Activated CD4-positive, alpha-beta memory T cell treated with anti-CD3 and anti-CD28 coated beads, Interleukin-2, amount 10 ng/mL, durations not matched to agents 7 days and 5 days (primary cell): ENCODE results near the gene RXFP3. TPM values are rescaled to one million over a fixed set of nuclear protein-coding genes. Genes with fewer than 3 reads are reported as not detected.
"Not testable (repeated sequence)": the region's sequence is repeated elsewhere in the genome, so short reads cannot be mapped to it uniquely, and the experiment has no call there.

Source experiments
- CTCF ChIA-PET: fragments of 350-600 bp; sonication (Branson Sonifier 250); formaldehyde crosslinking; loops from one replicate; lab custom pipeline; 2021; ENCODE audit warnings: antibody characterized with exemption, inconsistent platforms; lab: Charles Lee
- POLR2A ChIA-PET: fragments of 350-600 bp; sonication (Branson Sonifier 250); formaldehyde crosslinking; loops from one replicate; lab custom pipeline; 2021; ENCODE audit warnings: antibody characterized with exemption; lab: Charles Lee
- DNase-seq: peaks from one replicate; pipeline ENCODE4 v3.0.0-alpha.2; 2020
- H3K27ac Mint-ChIP-seq: one replicate; pipeline ENCODE4 v1.8.0; 2021; ENCODE audit warnings: mild to moderate bottlenecking, mixed read lengths
- H3K27me3 Mint-ChIP-seq: one replicate; pipeline ENCODE4 v1.8.0; 2021; ENCODE audit warnings: mixed read lengths
- H3K36me3 Mint-ChIP-seq: one replicate; pipeline ENCODE4 v1.8.0; 2021; ENCODE audit warnings: low read depth, mixed read lengths
- H3K4me1 Mint-ChIP-seq: one replicate; pipeline ENCODE4 v1.8.0; 2021; ENCODE audit warnings: mixed read lengths
- H3K4me3 Mint-ChIP-seq: one replicate; pipeline ENCODE4 v1.8.0; 2021; ENCODE audit warnings: mild to moderate bottlenecking, mixed read lengths
- H3K9me3 Mint-ChIP-seq: one replicate; pipeline ENCODE4 v1.8.0; 2021; ENCODE audit warnings: mixed read lengths
- total RNA-seq, 2 experiments: library from RNA; stranded (reverse); gene quantifications; one replicate each; pipeline ENCODE4 v1.2.3, GENCODE V29; 2021

RXFP3 gene, protein sequence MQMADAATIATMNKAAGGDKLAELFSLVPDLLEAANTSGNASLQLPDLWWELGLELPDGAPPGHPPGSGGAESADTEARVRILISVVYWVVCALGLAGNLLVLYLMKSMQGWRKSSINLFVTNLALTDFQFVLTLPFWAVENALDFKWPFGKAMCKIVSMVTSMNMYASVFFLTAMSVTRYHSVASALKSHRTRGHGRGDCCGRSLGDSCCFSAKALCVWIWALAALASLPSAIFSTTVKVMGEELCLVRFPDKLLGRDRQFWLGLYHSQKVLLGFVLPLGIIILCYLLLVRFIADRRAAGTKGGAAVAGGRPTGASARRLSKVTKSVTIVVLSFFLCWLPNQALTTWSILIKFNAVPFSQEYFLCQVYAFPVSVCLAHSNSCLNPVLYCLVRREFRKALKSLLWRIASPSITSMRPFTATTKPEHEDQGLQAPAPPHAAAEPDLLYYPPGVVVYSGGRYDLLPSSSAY
- total RNA-seq: not detected

DNA sequence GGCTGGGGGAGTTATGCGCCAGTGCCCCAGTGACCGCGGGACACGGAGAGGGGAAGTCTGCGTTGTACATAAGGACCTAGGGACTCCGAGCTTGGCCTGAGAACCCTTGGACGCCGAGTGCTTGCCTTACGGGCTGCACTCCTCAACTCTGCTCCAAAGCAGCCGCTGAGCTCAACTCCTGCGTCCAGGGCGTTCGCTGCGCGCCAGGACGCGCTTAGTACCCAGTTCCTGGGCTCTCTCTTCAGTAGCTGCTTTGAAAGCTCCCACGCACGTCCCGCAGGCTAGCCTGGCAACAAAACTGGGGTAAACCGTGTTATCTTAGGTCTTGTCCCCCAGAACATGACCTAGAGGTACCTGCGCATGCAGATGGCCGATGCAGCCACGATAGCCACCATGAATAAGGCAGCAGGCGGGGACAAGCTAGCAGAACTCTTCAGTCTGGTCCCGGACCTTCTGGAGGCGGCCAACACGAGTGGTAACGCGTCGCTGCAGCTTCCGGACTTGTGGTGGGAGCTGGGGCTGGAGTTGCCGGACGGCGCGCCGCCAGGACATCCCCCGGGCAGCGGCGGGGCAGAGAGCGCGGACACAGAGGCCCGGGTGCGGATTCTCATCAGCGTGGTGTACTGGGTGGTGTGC, at the start of gene RXFP3:
RXFP3 (plus strand) TSS at position 6 of the 636 bp plus-strand sequence; CDS start at position 361, 355 bp downstream.
- no peak within 1 kb of the TSS for H3K27ac Mint-ChIP-seq

GRCh38 chr5:33887268-33887667, 48.9 kb upstream of the RXFP3 start:
- CTCF ChIA-PET: no interaction called here
- H3K36me3 Mint-ChIP-seq: no peaks in the 10 kb centered on the region
- H3K27me3 Mint-ChIP-seq: peaks cover 19% of the 10 kb centered on the region
- no peaks in the 10 kb centered on the region for H3K9me3 Mint-ChIP-seq
- no peaks in the 10 kb centered on the region for H3K4me1 Mint-ChIP-seq
- POLR2A ChIA-PET: no interaction called here
- DNase-seq: no peak
- H3K4me3 Mint-ChIP-seq: no peak overlapping the region
- no peak overlapping the region for H3K27ac Mint-ChIP-seq

More for the DNA sequence above, at the start of gene RXFP3:
- no peaks in the 10 kb centered on the region for H3K36me3 Mint-ChIP-seq
- ChIA-PET POLR2A (no interaction called here), CTCF (interaction anchor here (1.8 kb wide), 1 partner anchor 26 kb away, joined by 6 read pairs; no protein-coding TSS in a partner anchor)
- no peak for DNase-seq
- peaks cover 53% of the 10 kb centered on the region for H3K27me3 Mint-ChIP-seq
- no peaks in the 10 kb centered on the region for H3K9me3 Mint-ChIP-seq
- no peak within 1 kb of the TSS for H3K4me3 Mint-ChIP-seq
- H3K4me1 Mint-ChIP-seq: peaks cover 2% of the 10 kb centered on the region

DNA sequence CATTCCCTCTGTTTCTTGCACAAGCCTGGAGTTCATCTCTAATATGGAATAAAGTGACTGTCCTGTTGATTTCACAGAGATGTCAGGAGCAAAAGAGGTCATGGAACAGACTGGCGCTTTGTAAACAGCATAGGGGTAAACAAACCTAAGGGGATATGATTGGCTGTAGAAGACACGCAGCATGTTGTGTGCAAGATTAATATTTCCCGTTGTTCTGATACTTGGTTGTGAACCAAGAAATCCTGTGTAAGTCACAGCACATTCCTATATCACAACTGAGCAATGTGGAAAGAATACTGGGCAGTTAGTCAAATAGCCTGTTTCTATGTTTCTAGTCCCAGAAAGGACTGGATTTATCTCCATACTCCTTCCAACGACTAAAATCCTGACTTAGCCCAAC, 47.6 kb upstream of the RXFP3 start:
- CTCF ChIA-PET: no interaction called here
- no peaks in the 10 kb centered on the region for H3K4me1 Mint-ChIP-seq
- no peak overlapping the region for H3K27ac Mint-ChIP-seq

GRCh38 chr5:33890131-33891032, 45.8 kb upstream of the RXFP3 start:
- H3K27ac Mint-ChIP-seq: no peak overlapping the region
- no peaks in the 10 kb centered on the region for H3K36me3 Mint-ChIP-seq
- H3K9me3 Mint-ChIP-seq: no peaks in the 10 kb centered on the region
- DNase-seq: no peak
- ChIA-PET CTCF (no interaction called here), POLR2A (no interaction called here)
- no peak overlapping the region for H3K4me3 Mint-ChIP-seq
- H3K27me3 Mint-ChIP-seq: peaks cover 37% of the 10 kb centered on the region
- no peaks in the 10 kb centered on the region for H3K4me1 Mint-ChIP-seq

More for the DNA sequence above, 47.6 kb upstream of the RXFP3 start:
- Mint-ChIP-seq H3K27me3 (peaks cover 29% of the 10 kb centered on the region), H3K36me3 (no peaks in the 10 kb centered on the region), H3K9me3 (no peaks in the 10 kb centered on the region), H3K4me3 (no peak overlapping the region)
- POLR2A ChIA-PET: no interaction called here
- DNase-seq: no peak

- CTCF ChIA-PET: no interaction called here
- no peaks in the 10 kb centered on the region for H3K4me1 Mint-ChIP-seq
- H3K27me3 Mint-ChIP-seq: peaks cover 37% of the 10 kb centered on the region
Observed at GRCh38 chr5:33891446-33891787, 44.8 kb upstream of the RXFP3 start.

DNA sequence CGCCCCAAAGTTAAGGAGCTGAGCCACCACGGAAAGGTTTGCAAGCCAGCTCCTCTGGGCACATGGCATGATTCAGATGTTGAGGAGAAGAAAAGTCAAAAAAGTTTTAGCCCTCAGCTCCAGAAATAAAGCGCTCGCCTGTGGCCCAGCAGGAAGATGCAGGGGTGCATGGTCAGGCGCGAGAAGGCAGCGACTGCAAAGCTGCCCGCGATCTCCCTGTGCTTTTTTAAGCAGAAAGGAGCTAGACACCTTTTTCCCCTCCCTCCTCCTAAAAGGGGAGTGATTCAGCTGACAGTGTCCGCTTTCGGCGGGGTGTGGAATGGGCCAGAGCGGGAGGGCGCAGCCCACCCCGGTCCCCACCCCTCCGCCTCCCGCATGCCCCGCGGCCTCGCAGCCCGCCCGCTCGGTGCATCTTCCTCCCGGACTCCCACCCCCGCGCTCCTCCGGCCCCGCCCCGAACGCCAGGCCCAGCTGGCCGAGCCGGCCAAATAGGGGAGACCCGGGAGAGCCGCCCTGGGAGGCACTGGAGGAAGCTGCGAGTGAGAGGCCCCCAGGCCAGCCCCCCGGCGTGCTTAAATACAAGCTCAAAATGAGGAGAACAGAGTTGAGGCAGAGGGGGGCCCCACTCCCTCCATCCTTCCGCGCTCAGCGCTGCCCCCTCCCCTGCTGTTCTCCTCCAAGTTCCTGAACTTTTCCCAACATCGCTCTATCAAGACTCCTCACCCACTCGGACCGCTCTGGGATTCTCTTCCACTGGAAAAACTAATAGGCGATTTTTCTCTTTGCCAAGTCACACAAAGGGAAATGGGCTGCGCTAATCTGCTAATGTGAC, 44.2 kb upstream of the RXFP3 start, which contains the start of gene ADAMTS12:
ADAMTS12 (minus strand) TSS at position 203 of the 832 bp plus-strand sequence; CDS start at position 69, 134 bp downstream.
- no peak within 1 kb of the TSS for H3K27ac Mint-ChIP-seq
- peaks cover 37% of the 10 kb centered on the region for H3K27me3 Mint-ChIP-seq
- POLR2A ChIA-PET: no interaction called here

More at GRCh38 chr5:33891446-33891787, 44.8 kb upstream of the RXFP3 start:
- Mint-ChIP-seq H3K27ac (no peak overlapping the region), H3K4me3 (no peak overlapping the region), H3K36me3 (no peaks in the 10 kb centered on the region), H3K9me3 (no peaks in the 10 kb centered on the region)
- POLR2A ChIA-PET: no interaction called here
- no peak for DNase-seq

DNA sequence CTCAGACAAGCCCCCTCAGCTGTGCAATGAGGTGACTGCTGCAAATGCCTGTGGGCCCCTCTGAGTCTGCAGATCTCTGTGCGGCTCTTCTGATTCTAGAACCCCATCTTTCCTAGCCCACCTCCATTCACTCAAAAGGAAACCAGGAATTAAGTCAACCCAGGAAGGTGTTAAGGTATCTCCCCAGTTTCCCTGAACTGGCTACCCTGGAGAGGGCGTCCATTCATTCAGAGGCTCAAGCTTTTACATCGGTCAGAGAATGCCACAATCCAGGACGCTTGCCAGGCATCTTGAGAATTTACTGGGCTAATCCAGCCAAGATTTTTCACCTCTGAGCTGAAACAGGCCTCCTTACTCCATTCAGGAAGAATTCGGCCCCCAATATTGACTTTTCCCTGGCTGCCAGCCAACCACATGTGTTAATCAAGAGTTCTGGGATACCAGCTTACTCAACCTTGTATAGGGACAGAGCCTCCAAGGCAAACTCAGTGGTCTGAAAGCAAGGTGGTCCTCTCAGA, 43.5 kb upstream of the RXFP3 start:
- POLR2A ChIA-PET: no interaction called here
- peaks cover 37% of the 10 kb centered on the region for H3K27me3 Mint-ChIP-seq
- no peak overlapping the region for H3K4me3 Mint-ChIP-seq

More for the DNA sequence above, 44.2 kb upstream of the RXFP3 start, which contains the start of gene ADAMTS12:
- CTCF ChIA-PET: no interaction called here
- Mint-ChIP-seq H3K9me3 (no peaks in the 10 kb centered on the region), H3K4me1 (no peaks in the 10 kb centered on the region), H3K4me3 (no peak within 1 kb of the TSS), H3K36me3 (no peaks in the 10 kb centered on the region)
- DNase-seq: no peak

GRCh38 chr5:33894566-33894965, 41.6 kb upstream of the RXFP3 start:
- no peak overlapping the region for H3K4me3 Mint-ChIP-seq
- no peaks in the 10 kb centered on the region for H3K4me1 Mint-ChIP-seq
- POLR2A ChIA-PET: no interaction called here
- no peaks in the 10 kb centered on the region for H3K9me3 Mint-ChIP-seq
- peaks cover 34% of the 10 kb centered on the region for H3K27me3 Mint-ChIP-seq
- DNase-seq: no peak
- H3K36me3 Mint-ChIP-seq: no peaks in the 10 kb centered on the region
- H3K27ac Mint-ChIP-seq: no peak overlapping the region
- CTCF ChIA-PET: no interaction called here

More for the DNA sequence above, 43.5 kb upstream of the RXFP3 start:
- no peaks in the 10 kb centered on the region for H3K9me3 Mint-ChIP-seq
- no peak for DNase-seq
- H3K36me3 Mint-ChIP-seq: no peaks in the 10 kb centered on the region
- H3K4me1 Mint-ChIP-seq: no peaks in the 10 kb centered on the region
- H3K27ac Mint-ChIP-seq: no peak overlapping the region
- CTCF ChIA-PET: no interaction called here

- POLR2A ChIA-PET: no interaction called here
- H3K36me3 Mint-ChIP-seq: no peaks in the 10 kb centered on the region
- H3K4me3 Mint-ChIP-seq: no peak overlapping the region
- no peaks in the 10 kb centered on the region for H3K4me1 Mint-ChIP-seq
- H3K27me3 Mint-ChIP-seq: no peaks in the 10 kb centered on the region
- peaks cover 5% of the 10 kb centered on the region for H3K9me3 Mint-ChIP-seq
- no peak for DNase-seq
- CTCF ChIA-PET: no interaction called here
- no peak overlapping the region for H3K27ac Mint-ChIP-seq
Observed at GRCh38 chr5:33901156-33901555, 35.0 kb upstream of the RXFP3 start.

GRCh38 chr5:33903118-33903517, 33.1 kb upstream of the RXFP3 start:
- H3K4me1 Mint-ChIP-seq: no peaks in the 10 kb centered on the region
- H3K36me3 Mint-ChIP-seq: no peaks in the 10 kb centered on the region
- DNase-seq: no peak
- no peaks in the 10 kb centered on the region for H3K27me3 Mint-ChIP-seq
- CTCF ChIA-PET: no interaction called here
- H3K27ac Mint-ChIP-seq: no peak overlapping the region
- POLR2A ChIA-PET: no interaction called here
- no peak overlapping the region for H3K4me3 Mint-ChIP-seq
- H3K9me3 Mint-ChIP-seq: peaks cover 20% of the 10 kb centered on the region

GRCh38 chr5:33905381-33905780, 30.8 kb upstream of the RXFP3 start:
- Mint-ChIP-seq H3K9me3 (peaks cover 20% of the 10 kb centered on the region), H3K27me3 (no peaks in the 10 kb centered on the region), H3K4me1 (no peaks in the 10 kb centered on the region), H3K36me3 (no peaks in the 10 kb centered on the region), H3K27ac (no peak overlapping the region), H3K4me3 (no peak overlapping the region)
- ChIA-PET CTCF (no interaction called here), POLR2A (no interaction called here)
- DNase-seq: no peak

GRCh38 chr5:33906248-33906647, 29.9 kb upstream of the RXFP3 start:
- H3K27me3 Mint-ChIP-seq, DNase-seq, CTCF ChIA-PET, H3K27ac Mint-ChIP-seq, H3K4me3 Mint-ChIP-seq, POLR2A ChIA-PET, H3K36me3 Mint-ChIP-seq, H3K4me1 Mint-ChIP-seq: not testable (repeated sequence)
- H3K9me3 Mint-ChIP-seq: peaks cover 20% of the 10 kb centered on the region
